Peyer's patch (tissue), 4 donors: ENCODE data around the gene RPL19. TPM values are rescaled to one million over a fixed set of nuclear protein-coding genes. Genes with fewer than 3 reads are reported as not detected.
A peak's percentile ranks its signal among the peaks of the same experiment; 100 is the strongest.

ENCODE experiments used
- DNase-seq, 3 donors: peaks; one replicate each; pipeline ENCODE4 v3.0.0-alpha.2; 2017 to 2019
- H3K27ac ChIP-seq, 4 donors: fragments of 200-600 bp; sonication (generic); one replicate each; pipeline ENCODE4 v1.5.1; 2016 to 2019
- H3K27me3 ChIP-seq, 2 donors: fragments of 200-600 bp; sonication (generic); one replicate each; pipeline ENCODE4 v1.5.1; 2019
- H3K36me3 ChIP-seq, 3 donors: fragments of 200-600 bp; sonication (generic); one replicate each; pipeline ENCODE4 v1.5.1; 2016 to 2019
- H3K4me1 ChIP-seq, 4 donors: fragments of 200-600 bp; sonication (generic); one replicate each; pipeline ENCODE4 v1.5.1; 2016 to 2019
- H3K4me3 ChIP-seq, 4 donors: fragments of 200-600 bp; sonication (generic); 1 replicate in 3 of 4; 2 replicates in 1 of 4; pipeline ENCODE4 v1.5.1; 2016 to 2019; ENCODE audit warnings: mild to moderate bottlenecking in 1 of 4
- H3K9me3 ChIP-seq, 4 donors: fragments of 200-600 bp; sonication (generic); one replicate each; pipeline ENCODE4 v1.5.1; 2016 to 2019; ENCODE audit warnings: mild to moderate bottlenecking in 1 of 4
- POLR2A ChIP-seq, 2 donors: fragments of 450-650 bp; IDR thresholded peaks; one replicate each; pipeline ENCODE4 v1.5.1; 2017; ENCODE audit warnings: antibody characterized with exemption in 2 of 2, mild to moderate bottlenecking in 2 of 2, moderate library complexity in 2 of 2
- total RNA-seq, 4 donors: library from RNA; depleted of rRNA; stranded (reverse); fragments of >200 nt; gene quantifications; one replicate each; pipeline ENCODE4 v1.1.0, GENCODE V29; 2016
- TF ChIP-seq, protein P1 (sequence below), 6 experiments: fragments of 450-650 bp in 4 of 6; fragments of 200-600 bp in 2 of 6; sonication (generic) in 1 of 6; IDR thresholded peaks; one replicate each; pipeline ENCODE4 v1.5.1; 2017 to 2019; ENCODE audit warnings: antibody characterized with exemption in 6 of 6, mild to moderate bottlenecking in 3 of 6, moderate library complexity in 1 of 6

The RPL19 gene
- total RNA-seq, 4 donors from 2014 or later = 932 to 2,029 (median 1,420) TPM

DNA sequence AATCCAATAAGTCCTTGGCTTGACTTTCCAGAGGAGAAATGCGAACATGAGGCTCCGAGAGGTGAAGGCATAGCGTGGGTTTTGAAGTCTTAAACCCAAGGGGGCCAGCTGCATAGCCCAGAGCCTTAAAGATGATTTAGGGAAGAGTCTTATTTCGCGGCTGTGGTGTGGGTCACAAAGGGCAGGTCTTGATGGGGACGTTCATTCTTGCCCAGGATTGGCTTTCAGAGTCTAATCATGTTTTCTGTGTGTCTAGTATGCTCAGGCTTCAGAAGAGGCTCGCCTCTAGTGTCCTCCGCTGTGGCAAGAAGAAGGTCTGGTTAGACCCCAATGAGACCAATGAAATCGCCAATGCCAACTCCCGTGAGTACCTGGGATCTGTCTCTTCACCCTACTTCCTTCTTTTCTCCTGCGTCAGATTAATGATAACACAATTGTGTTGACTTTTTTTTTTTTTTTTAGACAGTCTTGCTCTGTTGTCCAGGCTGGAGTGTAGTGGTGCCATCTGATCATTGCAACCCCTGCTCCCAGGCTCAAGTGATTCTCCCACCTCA is 951 bp downstream of the RPL19 start:
- H3K27me3 ChIP-seq = no peaks in the 10 kb centered on the region
- peak overlapping the region; percentile 62 to 92 (median 76) for H3K4me3 ChIP-seq
- TF ChIP-seq, protein P1, sequence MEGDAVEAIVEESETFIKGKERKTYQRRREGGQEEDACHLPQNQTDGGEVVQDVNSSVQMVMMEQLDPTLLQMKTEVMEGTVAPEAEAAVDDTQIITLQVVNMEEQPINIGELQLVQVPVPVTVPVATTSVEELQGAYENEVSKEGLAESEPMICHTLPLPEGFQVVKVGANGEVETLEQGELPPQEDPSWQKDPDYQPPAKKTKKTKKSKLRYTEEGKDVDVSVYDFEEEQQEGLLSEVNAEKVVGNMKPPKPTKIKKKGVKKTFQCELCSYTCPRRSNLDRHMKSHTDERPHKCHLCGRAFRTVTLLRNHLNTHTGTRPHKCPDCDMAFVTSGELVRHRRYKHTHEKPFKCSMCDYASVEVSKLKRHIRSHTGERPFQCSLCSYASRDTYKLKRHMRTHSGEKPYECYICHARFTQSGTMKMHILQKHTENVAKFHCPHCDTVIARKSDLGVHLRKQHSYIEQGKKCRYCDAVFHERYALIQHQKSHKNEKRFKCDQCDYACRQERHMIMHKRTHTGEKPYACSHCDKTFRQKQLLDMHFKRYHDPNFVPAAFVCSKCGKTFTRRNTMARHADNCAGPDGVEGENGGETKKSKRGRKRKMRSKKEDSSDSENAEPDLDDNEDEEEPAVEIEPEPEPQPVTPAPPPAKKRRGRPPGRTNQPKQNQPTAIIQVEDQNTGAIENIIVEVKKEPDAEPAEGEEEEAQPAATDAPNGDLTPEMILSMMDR (IDR thresholded peaks at IDR 0.05) = no peak
- TF ChIP-seq POLR2A (IDR thresholded peaks at IDR 0.05) = no peak
- peak overlapping the region; percentile 92 to 98 (median 93) for H3K27ac ChIP-seq
- no peaks in the 10 kb centered on the region for H3K9me3 ChIP-seq
- no peak for DNase-seq
- peaks cover 0 to 42% (median 0%) of the 10 kb centered on the region in 3 donors for H3K36me3 ChIP-seq
- peaks cover 0 to 30% (median 18%) of the 10 kb centered on the region in 4 donors for H3K4me1 ChIP-seq

DNA sequence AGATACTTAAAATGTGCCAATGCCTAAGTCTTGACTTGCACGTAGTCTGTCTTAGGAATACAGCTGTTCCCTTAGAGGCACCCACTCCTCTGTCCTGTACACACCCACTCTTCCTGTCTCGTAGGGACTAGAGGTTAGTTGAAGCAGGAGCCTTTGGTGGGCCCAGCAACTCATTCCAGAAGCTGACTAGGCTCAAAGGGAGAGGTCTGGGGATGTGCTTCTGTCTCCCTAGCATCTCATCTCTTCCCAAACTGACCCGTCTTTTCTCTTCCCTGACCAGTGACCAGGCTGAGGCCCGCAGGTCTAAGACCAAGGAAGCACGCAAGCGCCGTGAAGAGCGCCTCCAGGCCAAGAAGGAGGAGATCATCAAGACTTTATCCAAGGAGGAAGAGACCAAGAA is 4.2 kb downstream of the RPL19 start:
- H3K4me3 ChIP-seq = no peak overlapping the region
- no peak overlapping the region for H3K27ac ChIP-seq
- no peak for TF ChIP-seq POLR2A (IDR thresholded peaks at IDR 0.05)
- TF ChIP-seq, protein P1 (IDR thresholded peaks at IDR 0.05) = no peak
- peaks cover 0 to 42% (median 0%) of the 10 kb centered on the region in 3 donors for H3K36me3 ChIP-seq
- no peaks in the 10 kb centered on the region for H3K27me3 ChIP-seq
- H3K4me1 ChIP-seq = peaks cover 0 to 25% (median 18%) of the 10 kb centered on the region in 4 donors
- H3K9me3 ChIP-seq = no peaks in the 10 kb centered on the region
- no peak for DNase-seq

DNA sequence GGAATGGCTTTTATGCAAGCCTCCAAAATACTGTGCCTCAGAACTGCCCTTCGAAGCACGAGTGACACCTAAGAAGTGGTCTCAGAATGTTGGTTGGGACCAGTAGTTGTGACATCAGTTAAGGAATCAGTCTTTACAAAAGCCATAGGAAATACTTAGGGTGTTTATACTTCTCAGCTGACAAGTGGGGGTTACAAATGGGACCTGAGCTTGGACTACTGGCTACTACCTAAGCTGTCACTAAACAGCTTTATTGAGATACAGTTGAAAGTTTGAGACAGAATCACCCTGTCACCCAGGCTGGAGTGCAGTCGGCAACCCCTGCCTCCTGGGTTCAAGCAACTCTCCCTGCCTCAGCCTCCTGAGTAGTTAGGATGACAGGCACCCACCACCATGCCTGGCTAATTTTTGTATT is 5.0 kb downstream of the RPL19 start:
- no peak overlapping the region for H3K4me3 ChIP-seq
- H3K9me3 ChIP-seq = no peaks in the 10 kb centered on the region
- no peak overlapping the region for H3K27ac ChIP-seq
- H3K27me3 ChIP-seq = peaks cover 0 to 6% of the 10 kb centered on the region in 2 donors
- TF ChIP-seq POLR2A (IDR thresholded peaks at IDR 0.05) = no peak
- TF ChIP-seq, protein P1 (IDR thresholded peaks at IDR 0.05) = no peak
- peaks cover 0 to 42% (median 0%) of the 10 kb centered on the region in 3 donors for H3K36me3 ChIP-seq
- peaks cover 0 to 34% (median 26%) of the 10 kb centered on the region in 4 donors for H3K4me1 ChIP-seq
- no peak for DNase-seq

DNA sequence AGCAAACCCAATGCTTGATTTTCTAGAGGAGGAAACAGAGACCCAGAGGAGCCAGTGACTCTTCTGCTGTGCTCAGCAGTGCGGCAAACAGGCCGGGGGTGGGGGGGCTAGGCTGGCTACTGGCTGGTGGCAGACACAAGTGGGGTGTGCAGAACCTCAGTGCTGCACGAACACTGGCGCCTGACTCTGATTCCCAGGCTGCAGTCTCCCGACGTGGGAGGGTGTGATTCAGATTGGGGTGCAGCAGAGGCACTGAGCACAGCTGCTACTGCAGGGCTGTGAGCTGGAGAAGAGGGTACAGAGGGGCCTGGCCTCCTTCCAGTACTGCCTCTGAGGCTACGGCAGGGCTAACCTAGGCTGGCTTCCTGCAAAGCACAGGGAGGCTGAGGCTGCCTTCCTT is 8.1 kb downstream of the RPL19 start:
- Histone ChIP-seq H3K36me3 (peaks cover 0 to 22% (median 0%) of the 10 kb centered on the region in 3 donors), H3K4me3 (no peak overlapping the region), H3K27ac (peak overlapping the region in 1 of 4 donors; percentile 60), H3K9me3 (no peaks in the 10 kb centered on the region), H3K4me1 (peaks cover 0 to 25% (median 20%) of the 10 kb centered on the region in 4 donors), H3K27me3 (peaks cover 0 to 12% of the 10 kb centered on the region in 2 donors)
- no peak for TF ChIP-seq POLR2A (IDR thresholded peaks at IDR 0.05)
- TF ChIP-seq, protein P1 (IDR thresholded peaks at IDR 0.05) = no peak
- peak in 1 of 3 donors; percentile 32 for DNase-seq

DNA sequence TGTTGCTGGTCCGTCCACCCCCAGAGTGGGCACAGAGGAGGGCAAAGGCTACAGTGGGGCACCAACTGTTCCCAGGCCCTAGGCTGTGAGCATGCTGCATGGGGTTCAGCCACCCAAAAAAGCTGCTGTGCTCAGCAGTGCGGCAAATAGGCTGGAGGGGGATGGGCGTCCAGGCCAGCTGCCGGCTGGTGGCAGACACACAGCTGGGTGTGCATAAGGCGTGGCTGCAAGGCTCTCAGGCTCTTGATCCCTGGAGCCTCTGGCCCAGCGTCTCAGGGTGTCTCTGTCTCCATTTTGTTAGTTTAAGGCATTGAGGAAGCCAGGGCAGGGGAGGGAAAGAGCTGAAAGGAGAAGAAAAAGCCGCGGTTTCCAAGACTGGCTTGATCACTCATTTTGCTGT is 8.8 kb downstream of the RPL19 start:
- peak; percentile 63 to 88 (median 83) for DNase-seq
- Histone ChIP-seq H3K4me3 (no peak overlapping the region), H3K36me3 (peaks cover 0 to 14% (median 0%) of the 10 kb centered on the region in 3 donors), H3K4me1 (peaks cover 0 to 25% (median 20%) of the 10 kb centered on the region in 4 donors), H3K9me3 (no peaks in the 10 kb centered on the region), H3K27ac (peak overlapping the region in 1 of 4 donors; percentile 60), H3K27me3 (peaks cover 0 to 12% of the 10 kb centered on the region in 2 donors)
- TF ChIP-seq, protein P1 (IDR thresholded peaks at IDR 0.05) = no peak
- TF ChIP-seq POLR2A (IDR thresholded peaks at IDR 0.05) = no peak
